Adipose tissue (tissue), 3 donors: ENCODE data around the gene TATDN3. TPM values are rescaled to one million over a fixed set of nuclear protein-coding genes. Genes with fewer than 3 reads are reported as not detected.
"Not testable (repeated sequence)": the region's sequence is repeated elsewhere in the genome, so short reads cannot be mapped to it uniquely, and the experiment has no call there.

ENCODE experiments used
- H3K27ac ChIP-seq: one replicate; pipeline ENCODE4 v1.5.1; 2013; ENCODE audit warnings: low read depth, low read length
- WGBS, 3 donors: extraction: QIAGEN DNeasy Blood & Tissue Kit; methylation state at CpG; one replicate each; pipeline ENCODE4 v1.1.7; 2013; 5-methylcytosine and 5-hydroxymethylcytosine counted together
- polyA plus RNA-seq, 3 donors: library from polyadenylated mRNA; stranded (reverse); fragments of 200-250 nt; gene quantifications; one replicate each; pipeline ENCODE4 v1.2.3, GENCODE V29; 2013
- donor health status: healthy with polysubstance abuse.
- donor health status: Bipolar disorder and iron deficiency.
- donor health status: healthy.

Gene TATDN3
- polyA plus RNA-seq, 3 donors, result 7.8 to 16.3 (median 14.8) TPM

GRCh38 chr1:212820969-212821368 lies 29.3 kb downstream of the TATDN3 start:
- no peak overlapping the region for H3K27ac ChIP-seq
- WGBS, 3 donors, result 74 to 86% (median 77%) methylated on average over 2 of the region's 2 CpGs

- WGBS, 3 donors, result 93 to 97% (median 95%) methylated on average over 3 of the region's 3 CpGs
- no peak overlapping the region for H3K27ac ChIP-seq
These were observed 31.3 kb downstream of the TATDN3 start for GRCh38 chr1:212822956-212823355.

GRCh38 chr1:212824201-212824600 lies 32.5 kb downstream of the TATDN3 start:
- 96 to 97% (median 97%) methylated on average over 16 of the region's 16 CpGs for WGBS, 3 donors
- no peak overlapping the region for H3K27ac ChIP-seq

- 95 to 96% (median 95%) methylated on average over 6 of the region's 6 CpGs for WGBS, 3 donors
- H3K27ac ChIP-seq, result no peak overlapping the region
These were observed 34.2 kb downstream of the TATDN3 start for GRCh38 chr1:212825798-212826452.

- 95 to 96% (median 95%) methylated on average over 4 of the region's 4 CpGs for WGBS, 3 donors
- no peak overlapping the region for H3K27ac ChIP-seq
These were observed 35.6 kb downstream of the TATDN3 start for GRCh38 chr1:212827171-212827776.

GRCh38 chr1:212827831-212828278 lies 36.2 kb downstream of the TATDN3 start:
- WGBS, 3 donors, result 50 to 85% (median 77%) methylated on average over 5 of the region's 5 CpGs
- no peak overlapping the region for H3K27ac ChIP-seq

GRCh38 chr1:212828395-212828794 lies 36.7 kb downstream of the TATDN3 start:
- 78 to 82% (median 81%) methylated on average over 2 of the region's 2 CpGs for WGBS, 3 donors

GRCh38 chr1:212833211-212834207 lies 41.8 kb downstream of the TATDN3 start:
- H3K27ac ChIP-seq, result not testable (repeated sequence)
- 47 to 86% (median 80%) methylated on average over 7 to 8 of the region's 8 CpGs for WGBS, 3 donors

More at GRCh38 chr1:212828395-212828794, 36.7 kb downstream of the TATDN3 start:
- no peak overlapping the region for H3K27ac ChIP-seq

GRCh38 chr1:212838145-212838544 lies 46.5 kb downstream of the TATDN3 start:
- WGBS, 3 donors, result 70 to 93% (median 90%) methylated on average over 5 of the region's 5 CpGs
- no peak overlapping the region for H3K27ac ChIP-seq

- 85 to 89% (median 85%) methylated on average over 3 of the region's 3 CpGs for WGBS, 3 donors
- H3K27ac ChIP-seq, result not testable (repeated sequence)
These were observed 52.8 kb downstream of the TATDN3 start for GRCh38 chr1:212844521-212844920.

GRCh38 chr1:212847549-212847948 lies 55.9 kb downstream of the TATDN3 start, which contains the start of gene SPATA45:
Gene SPATA45, minus strand, starts transcription at chr1:212847649. Its CDS starts 11,500 bp downstream, at chr1:212836149.
- no peak within 1 kb of the TSS for H3K27ac ChIP-seq
- 94 to 95% (median 95%) methylated on average over 4 of the region's 4 CpGs for WGBS, 3 donors

- no peak overlapping the region for H3K27ac ChIP-seq
- 79 to 94% (median 90%) methylated on average over 5 of the region's 5 CpGs for WGBS, 3 donors
These were observed 60.5 kb downstream of the TATDN3 start for GRCh38 chr1:212852105-212852688.

- H3K27ac ChIP-seq, result no peak overlapping the region
- 82 to 86% (median 85%) methylated on average over 5 of the region's 5 CpGs for WGBS, 3 donors
These were observed 62.0 kb downstream of the TATDN3 start for GRCh38 chr1:212853658-212854057.

GRCh38 chr1:212856755-212857154 lies 65.1 kb downstream of the TATDN3 start:
- 91 to 92% (median 92%) methylated on average over 16 of the region's 16 CpGs for WGBS, 3 donors
- no peak overlapping the region for H3K27ac ChIP-seq

- H3K27ac ChIP-seq, result no peak within 1 kb of the TSS
- WGBS, 3 donors, result 0 to 1% (median 0%) methylated on average over 53 to 54 of the region's 54 CpGs
These were observed 66.3 kb downstream of the TATDN3 start, which contains the start of gene FLVCR1 for GRCh38 chr1:212857992-212858460. Gene FLVCR1, plus strand, starts transcription at chr1:212858275. Its CDS starts 178 bp downstream, at chr1:212858453.

GRCh38 chr1:212858461-212859265 lies 67.0 kb downstream of the TATDN3 start:
- H3K27ac ChIP-seq, result no peak overlapping the region
- WGBS, 3 donors, result 5 to 8% (median 5%) methylated on average over 49 to 54 of the region's 54 CpGs
